ENCODE results near the gene PROX2.

DNA sequence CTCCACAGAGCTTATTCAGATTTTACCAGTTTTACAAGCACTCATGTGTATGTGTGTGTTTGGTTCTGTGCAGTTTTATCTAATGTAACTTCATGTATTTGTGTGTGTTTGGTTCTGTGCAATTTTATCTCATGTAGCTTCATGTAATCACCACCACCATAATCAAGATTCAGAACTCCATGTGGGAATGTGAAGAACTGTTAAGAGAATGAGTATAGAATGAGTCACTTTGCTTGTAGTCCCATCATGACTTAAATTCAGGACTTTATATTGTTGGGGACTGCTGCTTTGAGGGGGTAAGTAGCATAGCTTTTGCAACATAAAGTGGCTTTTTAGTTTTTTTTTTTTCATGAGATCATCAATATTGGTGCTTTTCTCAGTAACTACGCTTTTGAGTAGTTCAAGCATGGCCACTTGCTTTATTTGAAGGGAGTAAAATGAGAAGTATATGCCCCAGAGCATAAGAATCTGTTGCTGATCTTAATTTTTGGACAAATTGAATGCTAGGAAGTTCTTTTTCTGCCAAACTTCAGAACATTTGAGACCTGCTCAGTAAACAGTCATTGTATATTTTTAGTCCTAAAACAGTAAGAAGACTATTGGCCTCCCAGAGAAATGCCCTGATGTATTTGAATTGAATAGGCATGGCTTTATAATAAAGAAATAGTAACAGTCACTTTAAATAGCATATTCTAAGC is 28.8 kb downstream of the PROX2 start:
- TF ChIP-seq, protein P1, sequence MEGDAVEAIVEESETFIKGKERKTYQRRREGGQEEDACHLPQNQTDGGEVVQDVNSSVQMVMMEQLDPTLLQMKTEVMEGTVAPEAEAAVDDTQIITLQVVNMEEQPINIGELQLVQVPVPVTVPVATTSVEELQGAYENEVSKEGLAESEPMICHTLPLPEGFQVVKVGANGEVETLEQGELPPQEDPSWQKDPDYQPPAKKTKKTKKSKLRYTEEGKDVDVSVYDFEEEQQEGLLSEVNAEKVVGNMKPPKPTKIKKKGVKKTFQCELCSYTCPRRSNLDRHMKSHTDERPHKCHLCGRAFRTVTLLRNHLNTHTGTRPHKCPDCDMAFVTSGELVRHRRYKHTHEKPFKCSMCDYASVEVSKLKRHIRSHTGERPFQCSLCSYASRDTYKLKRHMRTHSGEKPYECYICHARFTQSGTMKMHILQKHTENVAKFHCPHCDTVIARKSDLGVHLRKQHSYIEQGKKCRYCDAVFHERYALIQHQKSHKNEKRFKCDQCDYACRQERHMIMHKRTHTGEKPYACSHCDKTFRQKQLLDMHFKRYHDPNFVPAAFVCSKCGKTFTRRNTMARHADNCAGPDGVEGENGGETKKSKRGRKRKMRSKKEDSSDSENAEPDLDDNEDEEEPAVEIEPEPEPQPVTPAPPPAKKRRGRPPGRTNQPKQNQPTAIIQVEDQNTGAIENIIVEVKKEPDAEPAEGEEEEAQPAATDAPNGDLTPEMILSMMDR (IDR thresholded peaks at IDR 0.05): no peak
- TF ChIP-seq POLR2A (IDR thresholded peaks at IDR 0.05) (no peak), POLR2AphosphoS5 (IDR thresholded peaks at IDR 0.05; ENCODE audit: insufficient read depth in 1 of 2, low read depth in 1 of 2) (no peak)
